Right renal pelvis (tissue), 4 donors: ENCODE measurements around the gene SEMA6C. TPM values are rescaled to one million over a fixed set of nuclear protein-coding genes. Genes with fewer than 3 reads are reported as not detected.
"Not testable (repeated sequence)": the region's sequence is repeated elsewhere in the genome, so short reads cannot be mapped to it uniquely, and the experiment has no call there.

Source experiments
- DNase-seq, 4 donors: peaks; one replicate each; pipeline ENCODE4 v3.0.0-alpha.2; 2013; ENCODE audit warnings: low read depth in 4 of 4, low spot score in 3 of 4, missing footprints in 1 of 4
- polyA plus RNA-seq, 4 donors: library from polyadenylated mRNA; unstranded; fragments of 120-200 nt; gene quantifications; one replicate each; pipeline ENCODE4 v1.2.1, GENCODE V29; 2013; ENCODE audit not compliant: insufficient read length in 4 of 4

SEMA6C gene
- polyA plus RNA-seq, 4 donors, result 24.1 to 28.9 (median 24.9) TPM

DNA sequence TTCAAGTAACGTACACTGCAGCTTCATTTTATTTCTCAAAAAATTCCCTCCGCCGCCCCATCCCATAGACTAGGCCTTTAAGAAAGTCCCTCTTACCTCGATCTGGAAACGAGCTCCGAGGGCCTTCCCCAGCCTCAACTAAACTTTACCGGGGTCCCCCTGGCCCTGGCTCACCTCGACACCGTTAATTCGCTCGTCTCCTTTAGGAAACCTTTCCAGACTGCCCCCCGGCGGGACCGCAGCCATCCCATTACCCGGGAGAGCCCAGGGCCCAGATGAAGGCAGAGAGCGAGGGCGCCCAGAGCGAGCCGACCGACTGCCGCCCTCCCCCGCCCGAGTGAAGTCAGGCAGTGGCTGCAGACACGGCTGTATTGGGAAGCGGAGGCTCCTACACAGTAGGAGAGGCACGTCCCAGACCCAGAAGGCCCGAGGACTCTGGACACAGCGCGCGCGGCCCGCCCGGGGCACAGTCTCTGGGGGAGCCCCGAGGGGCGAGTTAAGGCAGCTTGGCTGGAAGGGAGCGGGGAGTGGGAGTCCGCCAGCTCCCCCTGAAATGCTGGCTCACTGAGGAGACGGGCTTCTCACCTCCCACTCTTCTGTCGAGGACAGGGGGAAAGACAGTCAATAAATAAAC is 14.6 kb downstream of the SEMA6C start:
- DNase-seq, result no peak

DNA sequence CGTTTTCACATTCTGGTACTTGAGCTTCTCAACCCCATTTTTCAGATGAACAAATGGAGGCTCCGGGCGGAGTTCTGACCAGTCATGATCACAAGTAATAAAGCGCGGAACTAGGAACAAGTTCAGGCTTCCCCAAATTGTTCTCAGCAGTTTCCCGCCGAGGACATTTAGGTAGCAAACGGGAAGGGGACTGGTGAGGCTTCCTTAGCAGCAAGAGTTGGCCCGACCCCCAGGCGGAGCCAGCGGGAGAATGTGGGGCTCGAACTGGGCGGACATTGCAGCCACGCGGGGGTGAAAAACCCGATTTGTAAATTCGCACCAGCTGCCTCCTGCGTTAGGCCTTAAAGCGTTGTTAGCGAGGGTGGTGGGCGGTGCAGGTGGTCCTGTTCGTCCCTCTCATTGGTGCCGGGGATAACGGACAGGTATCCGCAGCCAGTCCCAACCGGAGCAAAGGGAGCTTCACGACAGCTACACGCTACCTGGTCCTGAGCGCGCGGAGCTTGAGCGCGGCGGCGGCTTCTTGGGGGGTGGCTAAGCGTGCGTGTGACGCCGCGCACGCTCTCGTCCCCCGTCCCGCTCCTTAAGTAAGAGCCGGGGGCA is 15.3 kb downstream of the SEMA6C start:
- peak; percentile 74 to 88 (median 85) for DNase-seq

DNA sequence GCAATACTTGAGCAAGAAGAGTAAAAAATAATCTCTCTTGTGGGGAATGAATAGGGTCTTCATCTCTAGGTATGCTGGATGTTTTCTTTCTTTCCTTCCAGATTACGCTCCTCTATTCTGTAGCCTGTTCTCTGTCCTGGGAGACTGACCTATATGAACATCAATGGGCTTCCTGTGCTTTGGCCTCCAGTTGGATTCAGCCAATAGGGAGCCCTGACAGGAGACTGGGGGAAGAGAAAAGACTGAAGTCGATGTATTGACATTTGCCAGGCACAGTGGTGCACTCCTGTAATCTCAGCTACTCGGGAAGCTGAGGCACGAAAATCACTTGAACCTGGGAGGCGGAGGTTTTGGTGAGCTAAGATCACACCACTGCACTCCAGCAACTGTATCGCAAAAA is 17.6 kb downstream of the SEMA6C start:
- no peak for DNase-seq

DNA sequence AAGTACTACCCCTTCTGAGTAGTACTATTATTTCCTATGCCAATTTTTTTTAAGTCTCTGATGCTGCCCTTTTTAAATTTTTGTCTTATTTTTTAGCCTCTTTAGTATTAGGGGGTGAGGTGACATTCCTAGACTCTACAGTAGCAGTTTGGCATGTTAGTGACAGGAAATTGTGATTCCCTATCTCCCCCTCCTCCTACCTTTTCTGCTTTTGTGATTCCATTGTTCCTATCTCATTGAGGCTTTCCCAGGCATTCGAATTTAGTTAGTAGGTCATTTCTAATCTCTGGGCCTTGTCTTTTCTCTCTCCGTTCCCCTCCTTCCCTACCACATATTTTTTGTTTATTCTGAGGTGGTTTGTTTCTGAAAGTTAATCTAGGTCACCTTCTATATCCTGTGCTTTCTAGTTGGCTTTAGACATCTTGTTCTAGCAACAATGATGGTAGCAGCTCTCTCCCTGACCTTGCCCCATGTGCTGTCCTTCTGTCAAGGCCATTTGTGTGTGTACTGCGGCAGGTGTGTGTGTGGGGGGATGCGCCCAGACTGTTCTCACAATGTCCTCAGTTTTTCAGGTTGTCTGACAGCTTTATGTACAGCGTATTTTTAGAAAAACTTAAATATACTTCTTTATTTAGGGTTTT is 21.5 kb downstream of the SEMA6C start:
- no peak for DNase-seq

DNA sequence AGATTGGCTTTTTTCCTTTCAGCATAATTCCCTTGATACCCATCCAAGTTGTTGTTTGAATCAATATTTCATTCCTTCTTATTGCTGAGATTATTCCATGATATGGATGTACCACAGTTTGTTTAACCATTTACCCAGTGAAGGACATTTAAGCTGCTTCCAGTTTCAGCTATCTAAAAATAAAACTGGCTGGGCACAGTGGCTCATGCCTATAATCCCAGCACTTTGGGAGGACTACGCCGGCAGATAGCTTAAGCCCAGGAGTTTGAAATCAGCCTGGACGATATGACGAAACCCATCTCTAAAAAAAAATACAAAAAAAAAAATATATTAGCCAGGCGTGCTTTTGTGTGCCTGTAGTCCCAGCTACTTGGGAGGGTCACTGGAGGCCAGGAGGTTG is 32.6 kb downstream of the SEMA6C start:
- no peak for DNase-seq

DNA sequence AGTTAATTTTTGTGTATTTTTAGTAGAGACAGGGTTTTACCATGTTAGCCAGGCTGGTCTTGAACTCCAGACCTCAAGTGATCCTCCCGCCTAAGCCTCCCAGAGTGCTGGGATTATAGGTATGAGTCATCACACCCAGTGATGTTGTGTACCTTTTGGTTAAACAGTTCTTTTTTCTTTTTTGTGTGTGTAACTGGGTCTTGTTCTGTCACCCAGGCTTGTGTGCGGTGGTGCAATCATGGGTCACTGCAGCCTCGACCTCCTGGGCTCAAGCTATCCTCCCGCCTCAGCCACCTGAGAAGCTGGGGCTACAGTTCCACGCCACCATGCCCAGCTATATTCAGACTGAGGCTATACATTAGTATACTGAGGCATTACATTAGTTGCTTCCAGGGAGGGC is 38.1 kb downstream of the SEMA6C start:
- no peak for DNase-seq

DNA sequence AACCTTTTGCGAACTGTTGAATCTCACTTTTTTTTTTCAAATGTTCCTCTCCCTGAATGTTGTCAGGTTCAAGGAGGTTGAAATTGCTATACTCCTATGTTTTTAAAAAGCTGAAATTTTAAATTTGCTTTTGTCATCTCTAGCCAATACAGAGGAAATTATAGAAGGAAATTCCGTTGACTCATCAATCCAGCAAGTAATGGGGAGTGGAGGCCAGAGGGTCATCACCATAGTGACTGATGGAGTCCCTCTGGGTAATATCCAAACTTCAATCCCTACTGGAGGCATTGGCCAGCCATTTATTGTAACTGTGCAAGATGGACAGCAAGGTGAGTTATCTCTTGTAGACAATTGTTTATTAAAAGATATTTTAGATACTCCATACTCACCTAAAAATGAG is 39.5 kb downstream of the SEMA6C start:
- DNase-seq, result no peak

DNA sequence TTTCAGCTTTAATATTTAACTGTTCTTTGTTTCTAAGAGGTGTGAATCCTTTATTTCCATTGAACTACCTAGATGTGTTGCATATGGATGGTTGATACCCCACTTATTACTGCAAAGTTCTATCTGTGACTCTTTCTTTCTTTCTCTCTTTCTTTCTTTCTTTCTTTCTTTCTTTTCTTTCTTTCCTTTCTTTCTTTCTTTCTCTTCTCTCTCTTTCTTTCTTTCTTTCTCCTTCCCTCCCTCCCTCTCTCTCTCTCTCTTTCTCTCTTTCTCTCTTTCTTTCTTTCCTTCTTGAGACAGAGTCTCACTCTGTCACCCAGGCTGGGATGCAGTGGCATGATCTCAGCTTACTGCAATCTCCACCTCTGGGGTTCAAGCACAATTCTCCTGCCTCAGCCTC is 41.8 kb downstream of the SEMA6C start:
- DNase-seq, result no peak

DNA sequence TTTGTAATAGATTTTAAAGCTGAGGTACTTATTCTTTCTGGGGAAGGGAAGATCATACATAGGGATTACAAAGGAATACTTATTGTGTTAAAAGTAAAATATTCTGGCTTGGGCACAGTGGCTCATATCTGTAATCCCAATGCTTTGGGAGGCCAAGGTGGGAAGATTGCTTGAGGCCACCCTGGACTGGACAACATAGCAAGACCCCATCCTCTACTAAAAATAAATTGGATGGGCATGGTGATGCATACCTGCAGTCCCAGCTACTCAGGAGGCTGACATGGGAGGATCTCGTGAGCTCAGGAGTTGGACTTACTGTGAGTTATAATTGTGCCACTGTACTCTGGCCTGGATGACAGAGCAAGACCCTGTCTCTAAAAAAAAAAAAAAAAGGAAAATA is 48.3 kb downstream of the SEMA6C start:
- no peak for DNase-seq

DNA sequence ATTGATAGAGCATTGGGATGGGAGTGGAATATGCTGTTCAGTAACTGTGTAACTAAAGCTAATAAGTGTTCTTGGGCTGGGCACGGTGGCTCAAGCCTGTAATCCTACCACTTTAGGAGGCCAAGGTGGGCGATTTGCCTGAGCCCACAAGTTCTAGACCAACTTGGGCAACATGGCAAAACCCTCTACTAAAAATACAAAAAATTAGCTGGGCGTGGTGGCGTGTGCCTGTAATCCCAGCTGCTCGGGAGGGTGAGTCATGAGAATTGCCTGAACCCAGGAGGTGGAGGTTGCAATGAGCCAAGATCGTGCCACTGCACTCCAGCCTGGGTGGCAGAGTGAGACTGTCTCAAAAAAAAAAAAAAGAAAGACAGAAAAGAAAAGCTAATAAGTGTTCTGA is 49.0 kb downstream of the SEMA6C start:
- not testable (repeated sequence) for DNase-seq

DNA sequence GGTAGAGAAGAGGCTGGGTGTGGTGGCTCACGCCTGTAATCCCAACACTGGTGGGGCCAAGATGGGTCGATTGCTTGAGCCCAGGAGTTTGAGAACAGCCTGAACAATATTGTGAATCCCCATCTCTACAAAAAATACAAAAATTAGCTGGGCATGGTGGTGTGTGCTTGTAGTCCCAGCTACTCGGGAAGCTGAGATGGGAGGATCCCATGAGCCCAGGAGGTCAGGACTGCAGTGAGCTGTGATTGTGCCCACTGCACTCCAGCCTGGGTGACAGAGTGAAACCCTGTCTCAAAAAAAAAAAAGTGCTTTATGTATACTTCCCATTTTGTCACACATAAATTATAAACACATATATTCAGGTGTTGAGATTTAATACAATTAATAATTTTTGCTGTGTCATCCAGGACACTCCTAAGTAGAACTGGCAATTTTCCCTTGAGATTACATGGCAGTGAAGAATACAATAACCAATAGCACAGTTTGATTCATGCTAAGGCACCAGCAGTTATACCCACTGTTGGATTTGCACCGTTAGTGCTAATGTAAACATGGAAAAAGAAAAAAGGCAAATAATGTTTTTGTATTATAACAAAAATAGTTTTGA is 60.4 kb downstream of the SEMA6C start:
- DNase-seq, result no peak

Other genes with a start within 250 kb of the SEMA6C start
- gene SETDB1, start 220.3 kb downstream of the SEMA6C start, polyA plus RNA-seq, result 10 to 100 TPM; 68.1 to 77.5 (median 70.1) TPM
- 100 to 1,000 TPM; 293 to 325 (median 308) TPM for gene CERS2, start 171.8 kb downstream of the SEMA6C start, polyA plus RNA-seq
- gene ANXA9, start 164.3 kb downstream of the SEMA6C start, polyA plus RNA-seq, result 10 to 100 TPM; 12.6 to 20.2 (median 14.8) TPM
- gene MINDY1, start 139.7 kb downstream of the SEMA6C start, polyA plus RNA-seq, result 10 to 100 TPM; 38.7 to 47.0 (median 39.3) TPM
- gene PRUNE1, start 138.2 kb downstream of the SEMA6C start, polyA plus RNA-seq, result 10 to 100 TPM; 43.6 to 50.4 (median 48.6) TPM
- gene BNIPL, start 110.0 kb downstream of the SEMA6C start, polyA plus RNA-seq, result 1 to 10 TPM; 1.3 to 4.9 (median 2.0) TPM
- 10 to 100 TPM; 11.9 to 13.7 (median 13.2) TPM for gene C1orf56, start 98.9 kb downstream of the SEMA6C start, polyA plus RNA-seq
- gene CDC42SE1, start 87.0 kb downstream of the SEMA6C start, polyA plus RNA-seq, result 10 to 100 TPM; 66.2 to 86.6 (median 71.3) TPM
- gene MLLT11, start 86.2 kb downstream of the SEMA6C start, polyA plus RNA-seq, result 10 to 100 TPM; 23.8 to 27.2 (median 26.0) TPM
- 10 to 100 TPM in 3 of 4 donors, 1 to 10 TPM in 1; 9.1 to 12.0 (median 10.8) TPM for gene GABPB2, start 75.9 kb downstream of the SEMA6C start, polyA plus RNA-seq
- 1 to 10 TPM; 1.2 to 1.7 (median 1.4) TPM for gene TNFAIP8L2, start 10.0 kb upstream of the SEMA6C start, polyA plus RNA-seq
- 10 to 100 TPM; 16.9 to 19.1 (median 17.2) TPM for gene LYSMD1, start 19.3 kb upstream of the SEMA6C start, polyA plus RNA-seq
- 10 to 100 TPM; 37.5 to 41.7 (median 38.9) TPM for gene SCNM1, start 19.5 kb upstream of the SEMA6C start, polyA plus RNA-seq
- gene TMOD4, start 29.4 kb upstream of the SEMA6C start, polyA plus RNA-seq, result under 1 TPM; 0.73 to 0.96 (median 0.88) TPM
- 10 to 100 TPM; 63.7 to 74.7 (median 69.3) TPM for gene VPS72, start 43.6 kb upstream of the SEMA6C start, polyA plus RNA-seq
- gene PIP5K1A, start 51.9 kb upstream of the SEMA6C start, polyA plus RNA-seq, result 10 to 100 TPM; 59.2 to 69.7 (median 63.1) TPM
- gene PSMD4, start 108.1 kb upstream of the SEMA6C start, polyA plus RNA-seq, result 100 to 1,000 TPM; 135 to 165 (median 140) TPM
- 10 to 100 TPM; 23.1 to 26.3 (median 24.0) TPM for gene ZNF687, start 135.7 kb upstream of the SEMA6C start, polyA plus RNA-seq
- 10 to 100 TPM; 59.3 to 63.3 (median 61.4) TPM for gene PI4KB, start 180.8 kb upstream of the SEMA6C start, polyA plus RNA-seq
- 10 to 100 TPM; 43.4 to 46.8 (median 45.3) TPM for gene RFX5, start 200.6 kb upstream of the SEMA6C start, polyA plus RNA-seq
- gene SELENBP1, start 226.1 kb upstream of the SEMA6C start, polyA plus RNA-seq, result 10 to 100 TPM; 45.4 to 53.6 (median 53.4) TPM